ENCODE measurements around the gene ARAP1.

Gene ARAP1

DNA sequence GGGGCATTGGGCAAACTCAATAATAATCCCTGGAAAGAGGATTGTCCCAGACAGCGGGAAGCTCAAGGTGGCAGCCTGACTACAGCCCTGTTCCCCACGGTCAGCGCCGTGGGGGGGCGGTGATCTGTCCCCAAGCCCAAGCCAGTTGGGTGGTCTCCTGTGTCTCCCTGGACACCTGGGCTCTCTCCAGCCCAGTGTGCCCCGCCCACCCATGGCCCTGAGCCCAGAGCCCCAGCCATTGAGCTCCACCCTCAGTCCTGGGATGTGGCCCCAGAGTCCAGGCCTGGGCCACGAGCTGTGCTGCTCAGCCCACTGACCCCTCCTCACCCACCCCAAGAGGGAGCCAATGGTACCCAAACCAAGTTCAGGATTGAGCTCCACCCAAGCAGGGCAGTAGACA, 50.1 kb downstream of the ARAP1 start:
- no peak for DNase-seq

DNA sequence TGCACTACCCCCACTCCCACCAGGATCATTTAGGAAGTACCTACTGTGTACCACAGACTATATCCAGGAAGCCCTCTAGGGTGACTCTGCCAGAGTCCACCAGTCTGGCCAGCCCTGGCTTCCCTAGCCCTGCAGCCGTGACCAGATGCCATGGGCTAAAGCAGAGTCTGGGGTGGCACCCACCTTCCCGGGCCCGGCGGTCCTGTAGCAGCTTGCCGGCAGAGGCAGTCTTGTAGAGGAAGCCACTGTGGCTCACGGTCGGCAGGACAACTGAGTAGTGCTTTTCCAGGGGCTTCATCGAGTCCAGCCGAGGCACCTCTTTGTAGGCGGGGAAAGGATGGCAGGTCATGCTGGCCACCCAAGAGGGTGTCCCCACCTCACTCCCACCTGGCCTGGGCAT, 50.7 kb downstream of the ARAP1 start:
- no peak for DNase-seq

DNA sequence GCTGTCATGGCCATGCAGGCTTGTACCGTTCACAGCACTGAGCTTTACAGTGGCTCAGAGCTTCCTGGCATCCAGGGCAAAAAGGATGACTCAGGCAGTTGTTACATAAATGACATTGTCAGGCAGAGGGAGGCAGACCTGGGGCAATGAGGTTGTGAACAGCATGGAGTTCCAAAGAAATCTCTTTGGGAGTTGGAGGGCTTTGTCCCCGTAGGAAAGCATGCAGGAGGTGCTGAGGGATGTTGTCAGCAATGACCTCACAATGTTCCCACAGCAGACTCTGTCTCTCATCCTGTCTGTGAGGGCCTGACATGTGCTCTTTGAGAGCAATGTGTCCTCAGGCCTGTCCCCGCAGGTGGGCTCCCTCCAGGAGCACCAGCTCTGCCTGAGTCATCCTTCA, 52.1 kb downstream of the ARAP1 start:
- no peak for DNase-seq

DNA sequence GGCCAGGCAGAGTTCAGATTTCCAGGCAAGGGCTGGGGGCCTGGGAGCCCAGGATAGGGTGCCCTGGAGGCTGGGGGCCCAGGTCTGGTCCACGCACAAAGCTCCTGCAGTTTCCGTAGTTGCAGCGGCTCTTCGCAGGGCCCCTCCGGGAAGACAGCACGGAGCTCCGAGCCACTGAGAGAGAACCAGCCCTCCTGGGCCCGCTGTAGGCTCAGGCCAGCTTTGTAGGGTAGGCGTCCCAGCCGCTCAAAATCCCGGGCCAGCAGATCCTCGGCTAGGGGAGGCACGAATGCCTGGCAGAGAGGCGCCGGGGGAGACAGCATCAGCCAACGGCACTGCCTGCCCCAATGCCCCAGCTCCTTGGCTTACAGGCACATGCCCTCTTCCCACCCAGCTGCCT, 54.4 kb downstream of the ARAP1 start:
- DNase-seq, result no peak

DNA sequence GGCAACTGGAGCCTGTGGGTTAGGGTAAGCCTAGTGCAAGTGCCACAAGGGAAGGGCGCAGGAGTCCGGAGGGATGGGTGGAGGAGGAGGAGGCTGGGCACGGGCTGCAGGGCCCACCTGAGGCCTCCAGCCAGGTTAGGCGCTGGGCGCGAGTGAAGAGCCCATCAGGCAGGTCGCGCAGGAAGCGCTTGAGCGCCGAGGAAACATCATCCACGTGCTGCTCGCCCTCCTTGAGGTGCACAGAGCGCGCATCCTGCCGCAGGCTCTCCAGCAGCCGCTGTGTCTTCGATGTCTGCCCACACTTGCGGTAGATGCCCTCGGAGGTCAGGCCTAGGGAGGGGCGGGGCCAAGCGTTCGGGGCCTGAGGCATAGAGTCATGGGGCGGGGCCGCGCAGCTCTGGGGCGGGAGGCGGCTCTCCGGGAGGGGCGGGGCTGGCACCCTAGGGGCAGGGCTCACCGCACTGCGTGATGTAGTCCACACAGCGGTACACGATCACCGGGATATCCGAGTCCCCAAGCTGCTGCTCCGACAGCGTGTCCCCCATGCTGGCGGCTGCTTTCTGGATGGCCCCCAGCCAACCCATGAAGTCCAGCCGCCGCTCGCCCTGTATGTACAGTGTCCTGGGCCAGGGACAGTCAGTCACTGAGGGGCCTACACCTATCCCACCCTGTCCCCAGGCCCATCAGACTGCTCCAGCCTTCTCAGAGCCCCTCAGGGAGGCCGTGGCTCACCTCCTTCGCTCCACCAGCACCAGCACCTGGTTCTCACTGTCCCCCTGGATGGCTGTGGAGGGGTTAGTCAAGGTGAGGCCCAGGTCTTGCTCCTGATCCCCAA, 55.1 kb downstream of the ARAP1 start:
- no peak for DNase-seq

DNA sequence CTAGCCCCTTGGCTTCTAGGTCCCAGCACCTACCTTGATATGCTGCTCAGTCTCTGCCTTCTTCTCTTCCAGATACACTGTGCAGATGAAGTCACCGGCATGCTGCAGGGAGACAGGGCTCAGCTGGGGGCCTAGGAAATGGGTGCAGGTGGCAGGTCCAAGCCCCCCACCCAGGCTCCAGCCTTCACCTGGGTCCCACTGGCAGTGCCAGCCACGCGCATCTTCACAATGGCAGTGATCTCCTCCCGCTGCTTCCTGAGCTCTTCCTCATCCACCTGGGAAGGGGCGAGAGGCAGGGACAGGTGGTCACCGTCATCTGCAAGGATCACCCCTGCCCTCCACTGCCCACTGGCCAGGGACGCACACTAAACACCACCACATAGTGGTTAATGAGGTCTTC, 56.9 kb downstream of the ARAP1 start:
- no peak for DNase-seq

DNA sequence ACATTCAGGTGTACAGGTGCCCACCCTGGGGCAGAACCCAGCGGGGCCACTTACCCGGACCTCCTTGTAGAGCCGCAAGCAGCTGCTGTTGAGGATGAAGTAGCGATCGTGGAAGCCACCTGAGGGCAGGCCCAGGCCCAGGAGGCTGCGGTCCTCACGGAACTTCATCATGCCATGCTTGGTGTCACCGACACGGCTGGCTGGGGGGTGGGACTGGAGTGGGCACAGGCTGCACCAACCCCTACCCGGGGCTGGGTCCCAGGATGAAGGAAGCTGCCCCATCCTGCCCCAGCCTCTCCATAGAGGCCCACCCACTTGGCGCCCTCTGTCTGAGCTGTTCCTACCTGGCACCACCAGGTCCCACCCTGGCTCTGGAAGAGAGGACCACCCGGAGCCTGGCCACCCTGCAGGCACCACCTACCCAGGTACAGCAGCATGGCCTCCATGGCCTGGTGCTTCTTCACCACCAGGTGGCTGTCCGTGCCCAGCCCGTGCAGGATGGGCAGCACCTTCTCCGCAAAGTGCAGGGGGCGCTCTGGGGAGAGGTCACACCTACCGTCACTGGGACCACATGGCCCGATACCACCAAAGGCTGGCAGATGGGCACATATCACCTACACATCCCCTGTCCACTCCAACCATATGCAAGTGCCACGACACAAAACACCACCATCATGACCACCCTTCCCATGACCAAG, 58.8 kb downstream of the ARAP1 start:
- no peak for DNase-seq

DNA sequence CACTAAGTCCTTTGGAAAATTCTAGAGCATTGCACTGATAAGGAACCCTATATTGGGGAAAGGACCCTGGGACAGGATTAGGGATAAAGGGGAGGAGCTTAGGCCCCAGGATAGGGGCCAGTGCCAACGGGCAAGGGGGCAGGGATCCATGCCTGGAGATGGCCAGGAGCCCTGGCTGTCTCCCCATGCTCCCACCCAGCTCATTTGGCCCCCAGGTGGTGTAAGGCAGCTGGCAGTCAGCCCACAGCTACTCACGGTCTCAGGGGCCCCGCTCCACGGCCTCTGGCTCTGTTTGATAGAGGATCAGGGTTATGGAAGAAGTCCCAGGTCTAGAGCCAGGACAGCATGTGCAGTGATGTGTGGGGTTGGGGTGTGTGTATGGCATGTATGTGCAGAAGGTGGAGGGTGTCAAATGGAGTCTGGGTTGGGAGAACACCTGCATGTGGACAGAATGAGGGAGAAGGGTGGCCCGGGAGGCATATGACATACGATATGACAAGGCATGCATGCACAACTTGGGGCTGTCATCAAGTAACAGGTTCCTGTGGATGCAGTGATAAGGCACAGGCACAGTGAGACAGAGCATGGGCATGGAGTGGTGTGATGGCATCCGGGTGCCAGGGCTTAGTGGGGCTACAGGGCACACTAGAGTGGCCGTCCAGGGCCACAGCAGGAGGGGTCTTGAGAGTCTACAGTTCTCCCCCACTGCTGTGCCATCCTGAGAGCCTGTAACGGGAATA, 59.5 kb downstream of the ARAP1 start:
- no peak for DNase-seq

DNA sequence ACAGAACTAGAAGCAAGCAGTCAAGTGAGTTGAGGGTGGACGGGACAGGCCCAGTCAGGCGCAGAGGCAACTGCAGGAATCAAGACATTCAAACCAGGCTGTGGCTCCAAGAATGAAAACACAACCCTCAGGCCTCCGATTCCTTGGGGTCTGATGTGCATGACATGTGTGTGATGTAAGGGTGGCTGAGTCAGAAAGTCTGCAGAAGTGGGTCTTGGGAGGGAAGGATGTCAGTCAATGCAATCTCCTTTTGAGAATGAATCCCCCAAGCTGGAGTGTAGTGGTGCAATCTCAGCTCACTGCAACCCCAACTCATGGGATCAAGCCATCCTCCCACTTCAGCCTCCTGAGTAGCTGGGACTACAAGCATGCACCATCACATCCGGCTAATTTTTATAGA, 62.0 kb downstream of the ARAP1 start:
- no peak for DNase-seq

DNA sequence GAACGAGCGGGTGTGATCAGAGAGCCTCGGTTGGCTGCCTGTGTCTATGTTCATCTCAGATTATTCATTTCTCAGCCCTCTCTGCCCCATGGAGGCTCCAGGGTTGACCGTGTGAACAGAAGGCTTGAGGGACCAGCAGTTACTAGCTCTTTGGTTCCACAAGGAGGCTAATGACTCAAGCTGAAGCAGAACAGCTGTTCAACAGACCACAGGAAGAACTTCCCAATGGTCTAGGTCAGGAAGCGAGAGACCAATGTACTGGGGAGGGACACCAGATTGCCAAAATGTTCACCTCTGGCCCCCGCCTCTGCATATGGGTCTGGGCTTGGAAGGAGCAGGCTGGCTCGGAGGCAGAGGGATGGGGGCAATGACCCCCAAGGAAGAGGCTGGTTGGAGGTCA, 63.3 kb downstream of the ARAP1 start:
- DNase-seq, result no peak

DNA sequence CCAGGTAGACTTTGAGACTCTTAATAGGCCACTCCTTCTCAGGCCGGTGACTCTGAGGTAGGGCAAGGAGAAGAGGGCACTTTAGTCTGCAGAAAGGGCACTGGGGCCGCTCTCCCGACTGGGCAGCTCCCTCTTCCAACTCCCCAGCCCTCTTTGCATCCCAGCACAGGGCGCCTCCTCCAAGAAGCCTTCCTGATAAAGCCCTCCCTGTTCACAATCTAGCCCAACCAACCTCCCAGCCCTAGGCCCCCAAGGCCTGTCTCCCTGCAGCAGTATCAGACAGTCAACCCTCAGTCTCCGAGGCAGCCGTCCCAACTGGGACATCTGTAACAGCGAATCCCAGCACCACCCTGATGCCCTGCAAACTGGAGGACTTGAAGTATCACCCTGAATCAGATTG, 63.7 kb downstream of the ARAP1 start:
- DNase-seq, result no peak

DNA sequence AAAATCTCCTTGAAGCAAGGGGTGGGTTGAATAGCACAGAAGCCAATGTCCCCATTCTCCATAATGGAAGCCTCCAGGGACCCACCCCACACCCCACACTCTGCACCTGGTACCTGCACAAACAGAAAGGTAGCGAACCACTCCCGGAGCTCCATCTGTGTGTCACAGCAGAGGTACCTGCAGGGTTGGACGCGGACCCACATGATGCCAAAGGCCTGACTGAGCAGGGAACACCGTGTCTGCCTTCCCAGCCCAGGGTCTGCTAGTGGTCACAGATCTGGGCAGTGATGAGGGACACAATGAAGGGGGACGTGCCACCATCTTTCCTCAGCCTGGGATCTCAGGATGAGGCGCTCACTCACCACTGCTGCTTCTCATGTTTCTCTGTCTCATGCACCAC, 64.9 kb downstream of the ARAP1 start:
- no peak for DNase-seq

DNA sequence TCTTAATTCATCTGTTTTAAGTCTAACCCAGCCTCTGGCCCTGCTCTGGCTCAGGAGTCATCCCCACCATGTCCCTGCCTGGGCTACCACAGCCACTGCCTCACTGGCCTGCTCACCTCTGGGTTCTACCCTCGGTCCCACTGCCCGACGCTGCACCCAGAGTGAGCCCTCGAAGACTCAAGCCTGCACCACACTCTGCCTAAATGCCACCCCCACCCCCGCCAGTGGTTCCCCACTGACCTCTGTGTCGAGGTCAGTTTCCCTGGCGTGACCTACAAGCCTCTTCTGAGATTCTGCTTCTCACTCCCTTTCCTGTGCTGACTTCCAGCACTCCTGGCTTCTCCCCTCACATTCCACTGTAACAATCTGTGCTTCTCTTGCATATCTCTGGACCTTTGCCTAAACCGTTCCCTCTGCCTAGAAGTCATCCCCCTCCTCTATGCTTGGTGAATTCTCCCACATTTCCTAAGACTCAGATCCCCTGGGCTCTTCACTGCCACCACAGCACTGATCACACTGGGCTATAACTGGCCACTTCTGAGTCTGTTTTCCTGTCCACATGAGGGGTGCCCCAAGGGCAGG, 65.5 kb downstream of the ARAP1 start:
- no peak for DNase-seq

DNA sequence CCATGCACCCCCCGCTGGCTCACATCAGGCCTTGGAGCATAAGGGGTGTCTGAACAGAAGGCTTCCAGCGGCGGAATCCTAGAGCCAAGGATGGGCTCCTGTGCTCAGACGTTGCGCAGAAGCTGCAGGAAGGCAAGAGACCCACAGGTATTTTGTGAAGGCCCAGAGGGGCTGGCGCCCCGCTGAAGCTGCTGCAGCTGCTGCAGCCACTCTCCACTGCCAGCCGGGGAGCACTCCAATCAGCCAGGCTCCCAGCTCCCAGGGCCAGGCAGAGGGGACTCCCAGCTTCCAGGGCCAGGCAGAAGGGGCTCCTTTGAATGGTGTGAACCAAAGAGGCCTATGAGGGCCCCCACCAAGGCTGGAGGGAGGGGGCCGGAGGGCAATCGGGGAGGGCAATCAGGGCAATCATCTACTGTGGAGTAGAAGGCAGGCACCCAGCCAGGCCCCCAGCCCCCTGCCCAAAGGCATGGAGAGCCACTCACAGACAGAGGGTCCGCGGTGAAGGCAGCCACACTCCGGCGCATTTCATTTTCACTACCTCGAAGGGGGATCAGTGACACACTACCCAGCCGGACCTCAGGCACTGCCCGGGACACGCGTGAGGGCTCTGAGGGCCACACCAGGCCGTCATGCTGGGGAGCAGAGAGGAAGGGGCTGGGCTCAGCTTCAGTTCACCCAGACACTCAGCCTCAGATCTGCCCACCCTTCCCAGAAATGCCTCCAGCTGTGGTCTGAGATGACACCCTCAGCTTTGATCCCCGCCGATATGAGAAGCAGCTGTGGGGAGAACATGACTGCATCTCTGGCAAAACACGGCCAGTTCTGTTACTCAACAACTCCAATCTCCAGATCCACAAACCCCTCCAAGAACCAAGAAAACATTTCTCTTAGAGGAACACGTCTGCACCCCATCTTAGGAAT, 66.4 kb downstream of the ARAP1 start:
- DNase-seq, result no peak

DNA sequence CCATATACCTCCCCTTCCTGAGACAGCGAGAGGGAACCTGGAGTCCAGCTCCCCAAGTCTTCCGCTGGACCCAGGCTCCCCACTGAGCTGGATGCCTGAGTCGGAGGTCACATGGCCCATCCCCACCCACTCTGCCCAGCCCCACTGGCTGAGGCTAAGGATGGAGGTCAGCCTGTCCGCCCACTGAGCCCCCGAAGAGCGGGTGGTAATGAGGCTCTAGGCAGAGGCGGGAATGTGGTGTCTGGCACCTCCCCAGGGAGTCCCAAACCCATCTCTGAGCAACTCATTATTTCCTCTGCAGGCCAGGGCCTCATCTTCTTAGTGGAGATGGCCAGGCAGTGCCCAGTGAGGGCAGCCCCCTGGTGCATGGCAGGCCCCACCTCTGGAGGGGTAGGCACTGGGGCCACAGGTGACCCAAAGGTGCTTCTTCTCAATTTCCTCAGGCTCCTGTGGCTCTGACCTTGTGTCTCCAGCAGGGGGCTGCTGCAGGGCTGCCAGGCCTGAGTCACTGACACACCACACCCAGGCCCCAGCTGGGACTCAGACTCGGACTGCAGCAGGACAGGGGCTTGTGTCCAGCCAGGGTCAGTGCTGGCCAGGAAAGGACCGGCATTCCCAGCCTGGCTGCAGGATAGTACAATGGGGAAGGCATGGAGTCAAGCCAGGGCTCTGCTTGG, 67.8 kb downstream of the ARAP1 start:
- DNase-seq, result no peak

DNA sequence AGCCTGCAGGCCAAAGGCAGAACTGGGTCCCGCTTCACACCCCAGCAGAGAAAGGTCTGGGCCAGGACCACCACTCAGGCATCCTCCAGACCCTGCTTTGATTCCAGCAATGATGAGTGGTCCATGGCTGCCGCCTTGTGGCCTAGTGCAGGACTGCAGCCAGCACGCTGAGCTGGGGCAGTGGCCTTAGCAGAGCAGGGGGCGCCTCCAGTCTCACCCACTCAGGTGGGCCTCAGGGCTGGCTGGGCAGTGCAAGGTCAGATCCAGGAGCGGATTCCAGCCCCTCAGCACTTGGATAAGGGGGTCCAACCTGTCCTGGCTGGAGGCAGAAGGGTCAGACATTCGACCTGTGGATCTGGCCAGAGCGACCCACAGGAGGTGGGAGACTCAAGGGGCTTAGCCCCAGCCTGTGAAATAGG, 68.4 kb downstream of the ARAP1 start:
- DNase-seq, result no peak

DNA sequence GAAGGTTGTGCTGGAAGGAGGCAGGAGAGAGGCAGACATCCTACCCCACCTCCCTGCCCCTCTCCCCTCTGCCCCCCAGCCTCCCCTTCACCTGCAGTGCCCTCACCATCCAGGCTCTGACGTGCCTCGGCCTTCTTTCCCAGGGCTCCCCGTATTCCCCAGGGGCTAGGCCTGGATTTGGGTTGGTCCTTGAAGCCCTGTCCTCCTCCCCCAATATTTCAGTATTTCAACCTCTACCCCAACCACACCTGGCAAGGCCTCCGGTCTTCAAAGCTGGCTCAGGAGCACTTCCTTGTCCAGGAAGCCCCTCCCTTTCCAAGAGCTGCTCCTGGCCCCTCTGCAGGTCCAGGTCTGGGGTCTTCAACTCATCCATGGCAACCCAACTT, 69.4 kb downstream of the ARAP1 start:
- no peak for DNase-seq

DNA sequence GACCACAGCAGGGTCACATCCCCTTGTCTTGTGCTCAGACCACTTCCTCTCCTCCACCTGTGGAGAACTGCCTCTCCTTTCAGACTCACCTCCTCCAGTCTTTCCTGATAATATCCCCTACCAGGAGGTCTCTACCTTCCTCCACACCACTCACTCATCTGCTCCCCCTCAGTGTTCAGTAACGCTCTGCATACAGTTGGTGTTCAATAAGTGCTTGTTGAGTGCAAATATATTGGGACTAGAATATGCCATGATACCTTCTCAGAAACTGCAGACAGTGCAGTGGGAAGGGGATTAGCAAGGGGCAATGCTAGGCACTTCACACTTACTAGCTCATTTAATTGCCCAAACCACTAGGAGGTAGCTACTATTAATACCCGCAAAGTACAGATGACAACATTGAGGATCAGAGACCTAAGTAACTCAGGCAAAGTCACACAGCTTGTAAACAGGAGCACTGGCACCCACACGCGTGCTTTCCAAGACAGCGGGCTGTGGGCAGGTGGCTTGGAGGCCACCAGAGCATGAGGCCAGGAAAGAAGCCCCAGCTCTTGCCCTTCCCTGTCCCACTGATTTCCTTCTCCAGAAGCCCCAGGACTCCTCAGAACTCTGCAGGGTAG, 69.9 kb downstream of the ARAP1 start:
- no peak for DNase-seq

DNA sequence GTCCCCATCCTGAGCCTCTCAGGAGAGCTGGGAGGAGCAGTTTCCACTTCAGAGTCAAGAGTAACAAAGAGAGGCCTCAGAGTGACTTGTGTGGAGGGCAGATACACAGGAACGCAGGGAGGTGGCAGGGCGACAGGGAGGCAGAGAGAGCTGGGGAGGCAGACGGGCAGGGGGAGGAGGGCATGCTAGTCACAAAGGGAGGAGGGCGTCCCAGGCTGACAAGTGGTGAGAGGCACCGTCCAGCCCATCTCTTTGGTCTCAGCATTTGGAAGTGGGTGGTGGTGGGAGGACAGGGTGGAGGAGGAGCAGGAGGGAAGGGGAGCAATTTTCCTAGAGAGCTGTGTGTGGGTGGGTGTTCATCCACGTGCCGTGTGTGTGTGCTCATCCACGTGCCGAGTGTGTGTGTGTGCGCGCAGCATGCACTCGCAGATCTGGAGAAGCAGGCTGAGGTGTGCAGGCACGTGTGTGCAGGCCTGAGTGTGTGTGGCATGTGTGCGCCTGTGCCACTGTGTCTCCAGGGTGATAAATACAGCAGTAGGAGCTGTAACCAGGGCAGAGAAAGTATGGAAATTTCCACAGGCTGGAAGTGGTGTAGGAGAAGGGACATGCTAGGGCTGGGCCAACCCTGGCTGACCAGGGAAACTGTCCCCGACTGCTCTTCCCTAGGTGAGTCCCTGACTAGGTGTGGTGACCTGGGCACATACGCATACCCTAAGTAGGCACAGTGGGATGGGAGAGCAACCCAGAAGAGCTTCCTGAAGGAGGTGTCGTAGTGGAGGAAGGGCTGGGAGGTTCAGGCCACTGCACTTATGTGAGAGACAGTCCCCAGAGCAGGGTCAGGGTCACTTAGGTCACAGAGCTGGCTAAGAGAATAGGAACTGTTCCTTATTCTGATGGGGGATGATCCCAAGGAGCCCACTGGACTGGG, 70.7 kb downstream of the ARAP1 start:
- DNase-seq, result no peak

DNA sequence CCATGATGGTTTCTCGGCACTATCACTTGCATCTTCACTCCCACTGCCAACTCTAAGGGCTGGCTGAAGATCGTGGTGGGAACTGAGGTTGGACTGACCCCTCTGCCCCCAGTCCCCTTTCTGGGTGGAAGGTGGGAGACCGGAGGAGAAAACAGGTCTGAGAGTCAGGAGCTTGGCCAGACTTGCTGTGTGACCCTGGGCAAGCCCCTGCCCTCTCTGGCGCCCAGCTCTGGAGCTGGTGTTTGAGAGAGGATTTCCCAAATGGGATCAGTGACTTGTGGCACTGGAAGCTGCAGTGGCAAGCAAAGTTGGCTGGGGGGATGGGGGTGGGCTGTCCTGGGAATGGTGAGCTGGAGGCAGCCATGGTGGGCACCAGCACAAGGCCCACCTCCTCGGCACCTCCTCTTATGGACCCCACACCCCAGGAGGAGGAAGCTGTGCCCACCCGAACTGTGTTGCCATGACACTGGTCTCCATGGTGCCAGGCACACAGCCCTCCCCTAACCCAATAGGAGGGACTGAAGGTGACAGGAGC, 71.5 kb downstream of the ARAP1 start:
- DNase-seq, result no peak
